Activated T-helper 2 cell treated with anti-CD3 and anti-CD28 coated beads, Interferon-gamma antibody, Interleukin-2, Interleukin-4, amounts not matched to agents 10 μg/mL and 5 μg/mL and 100 μg/mL, durations not matched to agents 14 hours and 24 hours and 36 hours (primary cell): ENCODE measurements around the gene RUFY3. TPM values are rescaled to one million over a fixed set of nuclear protein-coding genes. Genes with fewer than 3 reads are reported as not detected.
"Not testable (repeated sequence)": the region's sequence is repeated elsewhere in the genome, so short reads cannot be mapped to it uniquely, and the experiment has no call there.

Experiments used
- DNase-seq: peaks from one replicate; pipeline ENCODE4 v3.0.0; 2021; ENCODE audit warnings: low spot score
- H3K27ac Mint-ChIP-seq: one replicate; pipeline ENCODE4 v1.8.0; 2021; ENCODE audit warnings: mixed read lengths
- H3K27me3 Mint-ChIP-seq: one replicate; pipeline ENCODE4 v1.8.0; 2021; ENCODE audit warnings: low read depth, mixed read lengths
- H3K36me3 Mint-ChIP-seq: one replicate; pipeline ENCODE4 v1.8.0; 2021; ENCODE audit warnings: low read depth, mixed read lengths
- H3K4me1 Mint-ChIP-seq: one replicate; pipeline ENCODE4 v1.8.0; 2021; ENCODE audit warnings: low read depth, mixed read lengths
- H3K4me3 Mint-ChIP-seq: one replicate; pipeline ENCODE4 v1.8.0; 2021; ENCODE audit warnings: low read depth, mild to moderate bottlenecking, moderate library complexity, mixed read lengths
- H3K9me3 Mint-ChIP-seq: one replicate; pipeline ENCODE4 v1.8.0; 2021; ENCODE audit warnings: mixed read lengths
- intact Hi-C: fragments of 100-400 bp; cut with micrococcal nuclease; formaldehyde crosslinking; loops from one replicate; pipeline ENCODE4 v1.15.1; 2023
- total RNA-seq: library from RNA; stranded (reverse); gene quantifications from 2 replicates; pipeline ENCODE4 v1.2.3, GENCODE V29; 2022

The RUFY3 gene
- total RNA-seq, 1 donor from 2014 or later = 20.5 TPM

DNA sequence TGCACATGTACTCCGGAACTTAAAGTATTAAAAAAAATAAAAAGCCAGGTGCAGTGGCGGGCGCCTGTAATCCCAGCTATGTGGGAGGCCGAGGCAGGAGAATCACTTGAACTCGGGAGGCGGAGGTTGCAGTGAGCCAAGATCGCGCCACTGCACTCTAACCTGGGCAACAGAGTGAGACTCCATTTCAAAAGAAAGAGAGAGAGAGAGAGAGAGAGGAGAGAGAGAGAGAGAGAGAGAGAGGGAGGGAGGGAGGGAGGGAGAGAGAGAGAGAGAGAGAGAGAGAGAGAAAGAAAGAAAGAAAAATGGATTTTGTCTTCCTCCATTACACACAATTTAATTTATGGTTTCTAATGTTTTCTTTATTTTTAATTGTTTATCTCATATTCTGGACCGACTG is 11.1 kb downstream of the RUFY3 start:
- H3K27ac Mint-ChIP-seq, H3K4me3 Mint-ChIP-seq, H3K9me3 Mint-ChIP-seq, DNase-seq, H3K27me3 Mint-ChIP-seq, H3K36me3 Mint-ChIP-seq: not testable (repeated sequence)
- peaks cover 40% of the 10 kb centered on the region for H3K4me1 Mint-ChIP-seq
- intact Hi-C loops = loop anchor here (10.0 kb wide), 3 partner anchors 108 to 272 kb away; partner anchors contain the start of genes ENAM and MOB1B

DNA sequence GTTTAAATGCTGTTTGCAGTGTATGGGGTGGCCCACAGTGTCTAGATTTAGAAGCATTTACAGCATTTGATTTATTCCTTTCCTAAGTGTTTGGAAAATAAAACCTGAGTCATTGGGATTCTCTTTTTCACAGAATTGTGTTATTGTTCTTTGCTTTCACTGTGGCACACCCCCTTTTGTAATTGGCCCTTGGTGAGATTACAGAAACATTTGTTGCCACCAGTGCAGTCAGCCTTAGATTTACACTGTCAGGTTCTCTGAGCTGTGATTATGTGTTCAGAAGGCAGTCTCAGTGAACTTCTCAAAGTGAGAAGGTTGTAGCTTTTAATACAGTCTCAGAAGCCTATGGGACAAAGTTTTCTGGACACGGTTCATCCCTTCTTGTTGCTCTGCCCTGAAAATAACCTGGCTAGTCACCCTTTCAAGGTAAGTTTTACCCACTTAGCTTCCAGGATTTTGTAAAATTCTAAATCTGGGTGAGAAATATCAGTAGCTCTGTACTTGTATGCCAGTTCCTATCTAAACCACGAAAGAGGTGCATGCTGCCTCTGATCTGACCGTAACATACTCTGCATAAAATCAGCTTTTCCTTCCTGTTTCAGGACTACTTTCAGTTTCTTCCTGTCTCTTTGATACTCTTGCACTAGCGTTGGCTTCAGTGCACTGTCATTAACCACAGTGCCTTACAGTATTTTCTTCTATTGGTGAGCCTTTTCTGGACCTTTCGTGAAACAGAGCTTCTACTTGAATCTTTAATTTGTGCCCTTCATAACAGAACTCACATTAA is 12.6 kb downstream of the RUFY3 start:
- peak; percentile 41 for DNase-seq
- Mint-ChIP-seq H3K9me3 (no peaks in the 10 kb centered on the region), H3K27ac (peak overlapping the region; percentile 79), H3K27me3 (no peaks in the 10 kb centered on the region), H3K36me3 (no peaks in the 10 kb centered on the region), H3K4me1 (peaks cover 40% of the 10 kb centered on the region), H3K4me3 (peak overlapping the region; percentile 74)
- intact Hi-C loops = loop anchor here (1.0 to 10.0 kb wide), 6 partner anchors 29 to 270 kb away; partner anchors contain the start of genes ENAM, MOB1B and UTP3

DNA sequence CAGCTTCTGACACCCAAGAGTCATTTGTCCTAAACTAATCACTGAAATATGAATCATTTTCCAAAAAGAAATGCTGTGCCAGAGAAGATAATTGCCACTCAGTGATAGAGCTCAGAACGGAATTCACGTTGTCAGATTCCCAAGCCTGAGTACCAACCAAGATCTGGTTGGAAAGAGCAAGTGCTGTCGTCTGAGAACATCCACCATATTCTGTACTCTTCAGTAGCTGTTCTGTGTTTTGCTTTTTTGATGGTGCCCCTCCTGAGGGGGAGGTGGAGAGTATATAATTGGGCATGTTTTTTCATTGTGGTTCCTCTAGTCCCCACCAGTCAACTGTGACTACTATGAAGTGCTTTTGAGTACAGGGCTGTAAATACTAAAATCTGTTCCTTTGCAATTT is 13.2 kb downstream of the RUFY3 start:
- DNase-seq = no peak
- H3K27ac Mint-ChIP-seq = peak overlapping the region; percentile 79
- peaks cover 40% of the 10 kb centered on the region for H3K4me1 Mint-ChIP-seq
- H3K4me3 Mint-ChIP-seq = peak overlapping the region; percentile 74
- no peaks in the 10 kb centered on the region for H3K27me3 Mint-ChIP-seq
- intact Hi-C loops = loop anchor here (1.0 to 10.0 kb wide), 7 partner anchors 30 to 270 kb away; partner anchors contain the start of genes ENAM, GRSF1, MOB1B and UTP3
- no peaks in the 10 kb centered on the region for H3K9me3 Mint-ChIP-seq
- no peaks in the 10 kb centered on the region for H3K36me3 Mint-ChIP-seq

DNA sequence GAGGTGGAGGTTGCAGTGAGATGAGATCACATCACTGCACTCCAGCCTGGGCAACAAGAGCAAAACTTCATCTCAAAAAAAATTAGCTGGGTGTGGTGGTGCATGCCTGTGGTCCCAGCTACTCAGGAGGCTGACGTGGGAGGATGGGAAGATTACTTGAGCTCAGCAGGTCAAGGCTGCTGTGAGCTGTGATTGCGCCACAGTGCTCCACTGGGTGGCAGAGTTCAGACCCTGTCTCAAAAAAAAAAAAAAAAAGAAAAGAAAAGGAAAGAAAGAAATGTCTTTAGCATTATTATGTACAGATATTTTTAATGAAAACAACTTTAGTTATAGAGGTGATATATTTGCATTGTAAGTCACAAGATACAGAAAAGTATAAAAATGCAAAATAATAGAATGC is 14.2 kb downstream of the RUFY3 start:
- H3K9me3 Mint-ChIP-seq, H3K36me3 Mint-ChIP-seq, H3K4me3 Mint-ChIP-seq, H3K27me3 Mint-ChIP-seq: not testable (repeated sequence)
- Mint-ChIP-seq H3K4me1 (peaks cover 42% of the 10 kb centered on the region), H3K27ac (peak overlapping the region; percentile 16)
- intact Hi-C loops = loop anchor here (2.0 to 10.0 kb wide), 6 partner anchors 47 to 269 kb away; partner anchors contain the start of genes ENAM, GRSF1, MOB1B and UTP3
- DNase-seq = peak; percentile 20

DNA sequence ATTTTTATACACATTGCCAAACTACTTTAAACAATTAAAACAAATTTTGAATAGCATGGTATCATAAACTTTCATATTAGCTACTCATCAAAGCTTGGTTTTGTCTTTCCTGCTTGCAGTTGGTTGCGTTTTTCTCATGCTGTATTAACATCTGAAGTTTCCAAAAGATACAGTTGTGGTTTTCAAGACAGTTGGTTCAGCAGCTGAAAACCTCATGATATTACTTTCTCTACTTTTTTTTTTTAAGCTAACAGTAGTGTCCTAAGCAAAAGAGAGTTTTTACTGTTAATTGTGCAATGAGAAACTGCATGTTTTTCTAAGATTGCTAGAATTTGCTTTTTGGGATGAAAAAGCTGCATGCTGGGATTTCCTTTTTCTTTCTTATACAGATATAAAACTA is 15.2 kb downstream of the RUFY3 start:
- intact Hi-C loops = loop anchor here (5.0 to 10.0 kb wide), 4 partner anchors 100 to 268 kb away; partner anchors contain the start of genes ENAM, GRSF1 and MOB1B

DNA sequence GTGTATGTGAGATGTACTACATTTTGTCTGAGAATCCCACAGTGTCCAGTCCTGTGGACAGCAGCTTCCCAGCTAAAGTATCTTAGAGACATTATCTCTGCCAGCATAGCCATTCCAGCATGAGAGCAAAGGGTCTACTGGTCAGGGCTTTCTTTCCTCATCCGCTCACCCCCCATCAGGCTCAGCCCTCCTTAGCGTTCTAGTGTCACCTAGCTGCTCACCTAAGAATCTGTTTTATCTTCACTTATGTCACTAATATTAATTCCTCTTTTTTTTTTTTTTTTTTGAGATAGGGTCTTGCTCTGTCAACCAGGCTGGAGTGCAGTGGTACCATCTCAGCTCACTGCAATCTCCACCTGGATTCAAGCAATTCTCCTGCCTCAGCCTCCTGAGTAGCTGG is 15.6 kb downstream of the RUFY3 start:
- intact Hi-C loops = loop anchor here (5.0 to 10.0 kb wide), 4 partner anchors 100 to 267 kb away; partner anchors contain the start of genes ENAM, GRSF1 and MOB1B
- Mint-ChIP-seq H3K9me3 (no peaks in the 10 kb centered on the region), H3K36me3 (no peaks in the 10 kb centered on the region), H3K4me3 (no peak overlapping the region), H3K27me3 (peaks cover 3% of the 10 kb centered on the region), H3K27ac (peak overlapping the region; percentile 53), H3K4me1 (peaks cover 40% of the 10 kb centered on the region)
- DNase-seq = no peak

More for the DNA sequence above, 15.2 kb downstream of the RUFY3 start:
- Mint-ChIP-seq H3K4me1 (peaks cover 42% of the 10 kb centered on the region), H3K27ac (peak overlapping the region; percentile 55), H3K4me3 (no peak overlapping the region), H3K36me3 (no peaks in the 10 kb centered on the region), H3K9me3 (no peaks in the 10 kb centered on the region), H3K27me3 (peaks cover 3% of the 10 kb centered on the region)
- no peak for DNase-seq

DNA sequence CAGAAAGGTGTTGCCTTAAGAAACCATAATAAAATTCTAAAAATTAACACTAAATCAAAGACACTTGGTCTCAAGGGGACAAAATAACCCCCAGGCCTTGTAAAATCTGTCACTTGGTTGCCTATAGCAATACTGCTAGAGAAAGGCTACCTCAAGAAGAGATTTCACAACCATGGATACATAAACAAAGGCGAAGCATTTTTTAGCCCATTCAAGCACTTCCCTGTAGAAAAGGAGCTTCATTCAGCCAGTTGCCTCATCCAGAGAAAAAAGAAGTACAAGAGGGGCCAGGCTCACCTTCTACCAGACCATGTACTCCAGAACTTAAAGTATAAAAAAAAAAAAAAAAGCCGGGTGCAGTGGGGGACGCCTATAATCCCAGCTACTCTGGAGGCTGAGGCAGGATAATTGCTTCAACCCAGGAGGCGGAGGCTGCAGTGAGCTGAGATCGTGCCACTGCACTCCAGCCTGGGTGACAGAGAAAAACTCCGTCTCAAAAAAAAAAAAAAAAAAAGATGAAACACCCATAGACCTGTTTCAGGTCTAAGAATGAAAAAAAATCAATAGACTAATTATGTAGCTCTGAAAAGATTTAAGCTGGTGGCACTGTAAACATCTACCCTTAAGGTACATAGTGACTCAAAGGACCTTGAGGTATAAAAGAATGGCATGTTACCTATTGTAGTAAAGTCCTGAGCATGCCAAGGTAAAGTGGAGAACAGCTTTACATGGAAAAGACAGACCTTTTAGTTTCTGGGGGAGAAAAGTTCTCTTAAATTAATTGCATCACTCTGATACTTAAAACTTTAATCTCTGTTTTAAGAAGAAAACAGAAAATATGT is 18.0 kb downstream of the RUFY3 start:
- peaks cover 31% of the 10 kb centered on the region for H3K4me1 Mint-ChIP-seq
- H3K27me3 Mint-ChIP-seq = peaks cover 3% of the 10 kb centered on the region
- no peak overlapping the region for H3K4me3 Mint-ChIP-seq
- no peaks in the 10 kb centered on the region for H3K36me3 Mint-ChIP-seq
- no peak overlapping the region for H3K27ac Mint-ChIP-seq
- intact Hi-C loops = loop anchor here (5.0 to 10.0 kb wide), 4 partner anchors 98 to 265 kb away; partner anchors contain the start of genes ENAM, GRSF1 and MOB1B
- DNase-seq = no peak
- no peaks in the 10 kb centered on the region for H3K9me3 Mint-ChIP-seq

DNA sequence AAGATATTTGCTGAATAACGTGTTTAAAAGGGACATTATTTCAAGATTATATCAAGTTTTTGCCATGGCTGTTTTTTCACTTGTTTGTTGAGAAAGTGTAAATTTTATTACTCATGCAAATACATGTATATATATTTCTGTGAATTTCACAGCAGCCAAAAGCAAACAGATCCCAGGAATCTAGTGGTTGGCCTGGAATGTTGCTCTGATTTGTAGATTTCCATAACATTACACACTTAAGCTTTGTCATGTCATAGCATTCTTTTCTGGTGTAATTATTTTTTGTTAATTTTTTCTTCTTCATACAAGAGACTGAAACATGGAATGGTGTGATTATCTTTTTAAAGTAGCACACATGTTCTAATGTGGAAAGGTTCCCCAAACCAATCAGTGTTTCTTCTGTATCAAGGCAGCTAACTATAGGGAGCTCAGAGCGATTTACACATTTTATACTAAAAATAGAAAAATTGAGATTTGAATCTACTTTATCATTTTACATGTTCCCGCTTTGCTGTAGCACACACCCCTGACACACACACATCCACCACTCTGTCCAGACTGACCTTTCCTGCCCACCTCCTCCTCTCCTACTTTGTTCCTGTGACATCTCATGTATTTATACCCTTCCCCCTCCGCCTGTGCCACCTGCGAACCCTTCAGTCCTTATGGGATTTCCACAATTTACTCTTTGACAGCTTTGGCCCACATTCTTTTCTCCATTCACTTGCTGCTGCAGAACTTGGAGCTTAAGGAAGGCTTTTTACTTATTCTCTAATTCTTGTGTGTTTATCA is 20.3 kb downstream of the RUFY3 start:
- Mint-ChIP-seq H3K9me3 (no peaks in the 10 kb centered on the region), H3K27me3 (peaks cover 3% of the 10 kb centered on the region), H3K27ac (no peak overlapping the region), H3K4me3 (no peak overlapping the region), H3K36me3 (no peaks in the 10 kb centered on the region), H3K4me1 (peaks cover 14% of the 10 kb centered on the region)
- DNase-seq = no peak
- intact Hi-C loops = no loop called here

DNA sequence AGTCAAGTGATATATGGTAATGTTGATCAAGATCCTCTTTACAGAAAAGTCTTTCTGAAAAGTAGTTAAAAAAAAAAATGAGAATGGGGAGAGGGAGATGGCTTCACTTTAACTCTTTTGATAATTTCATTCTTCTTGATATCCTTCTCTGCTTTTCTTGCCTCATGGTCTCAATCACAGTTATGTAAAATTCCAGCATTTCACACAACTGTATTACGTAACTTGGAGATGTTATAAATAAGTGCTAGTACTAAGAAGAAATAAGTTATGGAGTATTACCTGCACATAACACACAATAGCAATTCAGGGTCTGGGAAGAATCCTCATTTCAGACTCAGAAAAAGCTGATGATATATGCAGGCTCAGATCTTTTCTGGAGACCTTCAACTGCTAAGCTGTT is 22.0 kb downstream of the RUFY3 start:
- Mint-ChIP-seq H3K27ac (no peak overlapping the region), H3K27me3 (peaks cover 3% of the 10 kb centered on the region), H3K36me3 (no peaks in the 10 kb centered on the region), H3K4me1 (peaks cover 18% of the 10 kb centered on the region), H3K9me3 (no peaks in the 10 kb centered on the region), H3K4me3 (no peak overlapping the region)
- intact Hi-C loops = no loop called here
- no peak for DNase-seq

DNA sequence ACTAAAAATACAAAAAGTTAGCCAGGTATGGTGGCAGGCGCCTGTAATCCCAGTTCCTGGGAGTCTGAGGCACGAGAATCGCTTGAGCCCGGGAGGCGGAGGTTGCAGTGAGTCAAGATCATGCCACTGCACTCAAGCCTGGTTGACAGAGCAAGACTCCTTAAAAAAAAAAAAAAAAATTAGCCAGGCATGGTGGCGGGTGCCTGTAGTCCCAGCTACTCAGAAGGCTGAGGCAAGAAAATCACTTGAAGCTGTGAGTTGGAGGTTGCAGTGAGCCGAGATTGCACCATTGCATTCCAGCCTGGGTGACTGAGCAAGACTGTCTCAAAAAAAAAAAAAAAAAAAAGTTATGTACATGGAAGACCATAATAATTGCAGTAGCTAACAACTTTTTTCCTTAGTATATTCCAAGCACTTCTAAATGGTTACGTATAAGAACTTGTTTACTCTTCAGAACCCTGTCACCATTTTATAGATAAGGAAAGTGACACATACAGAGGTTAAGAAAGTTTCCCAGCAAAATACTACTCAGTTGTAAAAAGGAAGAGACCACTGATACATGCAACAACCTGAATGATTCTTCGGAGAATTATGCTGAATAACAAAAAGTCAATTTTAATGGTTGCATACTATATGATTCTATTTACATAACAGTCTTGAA is 24.5 kb downstream of the RUFY3 start:
- Mint-ChIP-seq H3K36me3 (no peaks in the 10 kb centered on the region), H3K27me3 (no peaks in the 10 kb centered on the region), H3K4me3 (no peak overlapping the region), H3K27ac (no peak overlapping the region), H3K9me3 (no peaks in the 10 kb centered on the region), H3K4me1 (peaks cover 23% of the 10 kb centered on the region)
- no peak for DNase-seq
- intact Hi-C loops = no loop called here

DNA sequence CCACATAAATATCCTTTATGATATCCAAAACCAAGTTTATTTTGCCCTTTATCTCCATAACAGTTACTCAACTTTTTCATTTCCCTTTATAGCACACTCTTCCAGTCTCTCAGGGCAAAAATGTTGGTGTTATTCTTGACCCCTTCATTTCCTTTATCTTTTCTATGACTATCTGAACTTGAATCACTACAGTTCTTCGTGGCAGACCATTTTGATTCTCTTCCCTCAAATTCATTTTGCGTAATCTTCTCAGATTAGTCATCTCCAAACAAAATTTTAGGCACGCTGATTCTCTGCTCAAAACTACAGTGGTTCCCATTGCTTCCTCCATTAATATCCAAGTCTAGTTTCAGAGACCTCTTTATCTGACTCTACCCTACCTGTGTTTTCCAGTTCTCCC is 26.1 kb downstream of the RUFY3 start:
- Mint-ChIP-seq H3K27ac (no peak overlapping the region), H3K27me3 (no peaks in the 10 kb centered on the region), H3K36me3 (no peaks in the 10 kb centered on the region), H3K4me1 (peaks cover 23% of the 10 kb centered on the region), H3K4me3 (no peak overlapping the region), H3K9me3 (no peaks in the 10 kb centered on the region)
- no peak for DNase-seq
- intact Hi-C loops = no loop called here

DNA sequence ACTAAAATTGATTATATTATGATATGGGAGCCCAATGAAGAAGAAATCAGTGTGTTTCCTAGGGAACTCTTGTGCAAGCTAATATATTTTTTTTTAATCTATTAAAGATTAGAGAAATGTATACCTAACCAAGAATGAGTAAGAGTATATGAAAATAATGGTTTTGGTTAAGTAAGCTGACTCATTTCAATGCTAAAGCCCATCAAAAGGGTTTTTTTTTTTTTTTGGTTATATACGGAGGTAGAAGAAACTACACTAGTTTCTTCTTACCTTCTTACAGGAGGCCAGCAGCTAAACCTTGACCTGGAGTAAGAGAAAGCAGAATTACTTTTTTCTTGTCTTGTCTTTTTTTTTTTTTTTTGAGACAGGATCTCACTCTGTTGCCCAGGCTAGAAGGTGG is 27.5 kb downstream of the RUFY3 start:
- no peaks in the 10 kb centered on the region for H3K9me3 Mint-ChIP-seq
- DNase-seq = no peak
- no peak overlapping the region for H3K27ac Mint-ChIP-seq
- H3K4me3 Mint-ChIP-seq = no peak overlapping the region
- H3K36me3 Mint-ChIP-seq = no peaks in the 10 kb centered on the region
- H3K27me3 Mint-ChIP-seq = no peaks in the 10 kb centered on the region
- peaks cover 25% of the 10 kb centered on the region for H3K4me1 Mint-ChIP-seq
- intact Hi-C loops = no loop called here
